HCT116 (cell line): ENCODE measurements around the gene VEPH1. TPM values are rescaled to one million over a fixed set of nuclear protein-coding genes. Genes with fewer than 3 reads are reported as not detected.

Experiments
- ATAC-seq: fragments of 200-7000 bp; cut with Tn5 transposase; 2 replicates; pipeline ENCODE4 v1.9.1; 2020; ENCODE audit warnings: mild to moderate bottlenecking, moderate library complexity
- BruUV-seq: library from RNA; stranded (reverse); fragments of 400-500 nt; replicated peaks from 2 replicates; lab custom pipeline; 2021; lab: Mats Ljungman, UMichigan
- CTCF ChIA-PET: fragments of 300-600 bp; sonication (Branson Sonifier 250); formaldehyde crosslinking; loops from one replicate; lab custom pipeline; 2021; ENCODE audit warnings: antibody characterized with exemption; lab: Charles Lee
- POLR2A ChIA-PET: fragments of 300-600, 350-600 bp; sonication (Branson Sonifier 250); formaldehyde crosslinking; loops from one replicate; lab custom pipeline; 2021; ENCODE audit warnings: antibody characterized with exemption; lab: Charles Lee
- RAD21 ChIA-PET, 2 experiments: fragments of 300-600 bp; sonication (Branson Sonifier 250); formaldehyde crosslinking; loops; one replicate each; lab custom pipeline; 2023; ENCODE audit warnings: low total read pairs in 2 of 2; ENCODE audit not compliant: uncharacterized antibody in 2 of 2, unreplicated experiment in 2 of 2, low non-redundant PET in 1 of 2; lab: Charles Lee
- DNase-seq: peaks from one replicate; pipeline ENCODE4 v3.0.0-alpha.2; 2010; ENCODE audit warnings: low read depth, low spot score
- H2AFZ ChIP-seq: fragments of 200-600 bp; shearing (Covaris generic), sonication (generic); 2 replicates; pipeline ENCODE4 v1.6.1; 2017; ENCODE audit warnings: low read depth, mixed run types, mixed read lengths, antibody characterized with exemption, low read length; ENCODE audit not compliant: poor library complexity, severe bottlenecking
- H3K27ac ChIP-seq: 2 replicates; pipeline ENCODE4 v1.5.1; 2012; ENCODE audit warnings: low read depth, low read length
- H3K27me3 ChIP-seq: fragments of 200-600 bp; sonication (generic); 2 replicates; pipeline ENCODE4 v1.6.1; 2016; ENCODE audit warnings: mixed run types, low read length, mixed read lengths; ENCODE audit not compliant: insufficient read depth
- H3K36me3 ChIP-seq, 2 experiments: fragments of 200-500 bp in 1 of 2; fragments of 200-600 bp in 1 of 2; sonication (Bioruptor generic) in 1 of 2; sonication (generic) in 1 of 2; 2 replicates each; pipeline versions ENCODE4 v1.5.1 to v1.6.1; 2014 to 2016; ENCODE audit warnings: low read length in 2 of 2, inconsistent platforms in 1 of 2, mixed read lengths in 1 of 2, mixed run types in 1 of 2; ENCODE audit not compliant: insufficient read depth in 2 of 2, control insufficient read depth in 1 of 2
- H3K4me1 ChIP-seq, 2 experiments: fragments of 200-600 bp in 1 of 2; sonication (generic) in 1 of 2; 2 replicates each; pipeline versions ENCODE4 v1.5.1 to v1.6.1; 2012 to 2017; ENCODE audit warnings: low read length in 2 of 2, inconsistent platforms in 1 of 2, mild to moderate bottlenecking in 1 of 2, mixed read lengths in 1 of 2, mixed run types in 1 of 2, moderate library complexity in 1 of 2; ENCODE audit not compliant: insufficient read depth in 2 of 2, control insufficient read depth in 1 of 2
- H3K4me2 ChIP-seq: fragments of 200-600 bp; sonication (generic); 2 replicates; pipeline ENCODE4 v1.6.1; 2017; ENCODE audit warnings: mixed run types, low read length, mixed read lengths
- H3K4me3 ChIP-seq, 2 experiments: fragments of 200-600 bp in 1 of 2; sonication (generic) in 1 of 2; replicated peaks in 1 of 2; 2 replicates each; pipeline ENCODE4 v1.5.1; 2011 to 2016; ENCODE audit warnings: low read length in 2 of 2, control low read depth in 1 of 2, low read depth in 1 of 2, mild to moderate bottlenecking in 1 of 2, mixed read lengths in 1 of 2, mixed run types in 1 of 2
- H3K79me2 ChIP-seq: fragments of 200-600 bp; sonication (generic); 2 replicates; pipeline ENCODE4 v1.6.1; 2017; ENCODE audit warnings: mild to moderate bottlenecking, mixed run types, low read length, moderate library complexity, mixed read lengths; ENCODE audit not compliant: insufficient read depth
- H3K9ac ChIP-seq: fragments of 200-600 bp; sonication (generic); 2 replicates; pipeline ENCODE4 v1.6.1; 2016; ENCODE audit warnings: low read length, mixed read lengths
- H3K9me2 ChIP-seq: fragments of 200-600 bp; sonication (generic), shearing (Covaris generic); 2 replicates; pipeline ENCODE4 v1.6.1; 2017; ENCODE audit warnings: mixed run types, mild to moderate bottlenecking, moderate library complexity; ENCODE audit not compliant: insufficient read depth
- H3K9me3 ChIP-seq, 2 experiments: fragments of 200-500 bp in 1 of 2; fragments of 200-600 bp in 1 of 2; sonication (Bioruptor generic) in 1 of 2; sonication (generic) in 1 of 2; 2 replicates each; pipeline ENCODE4 v1.6.1; 2014 to 2017; ENCODE audit warnings: low read length in 2 of 2, mixed read lengths in 2 of 2, inconsistent platforms in 1 of 2, low read depth in 1 of 2, mild to moderate bottlenecking in 1 of 2, mixed run types in 1 of 2, moderate library complexity in 1 of 2; ENCODE audit not compliant: control insufficient read depth in 1 of 2, insufficient read depth in 1 of 2
- H4K20me1 ChIP-seq: fragments of 200-600 bp; sonication (generic), shearing (Covaris generic); 2 replicates; pipeline ENCODE4 v1.6.1; 2017; ENCODE audit warnings: mixed run types, mild to moderate bottlenecking, moderate library complexity; ENCODE audit not compliant: insufficient read depth
- ATF3 ChIP-seq: IDR thresholded peaks from 2 replicates; pipeline ENCODE4 v1.6.1; 2012
- CBX3 ChIP-seq: IDR thresholded peaks from 2 replicates; pipeline ENCODE4 v1.6.1; 2012; ENCODE audit warnings: low read depth
- CTCF ChIP-seq, 3 experiments: fragments of 200-600 bp in 1 of 3; sonication (generic) in 1 of 3; IDR thresholded peaks in 2 of 3; conservative IDR thresholded peaks in 1 of 3; 2 replicates each; pipeline ENCODE4 v1.5.1; 2012 to 2017; ENCODE audit warnings: low read depth in 2 of 3, low read length in 2 of 3, antibody characterized with exemption in 1 of 3, borderline replicate concordance in 1 of 3, control low read depth in 1 of 3, mild to moderate bottlenecking in 1 of 3, mixed read lengths in 1 of 3, mixed run types in 1 of 3, moderate library complexity in 1 of 3; ENCODE audit not compliant: insufficient read depth in 1 of 3
- ELF1 ChIP-seq: IDR thresholded peaks from 2 replicates; pipeline ENCODE4 v1.6.1; 2012; ENCODE audit warnings: low read depth, borderline replicate concordance
- EZH2phosphoT487 ChIP-seq: fragments of 200-600 bp; IDR thresholded peaks from 2 replicates; pipeline ENCODE4 v1.6.1; 2018; ENCODE audit warnings: antibody characterized with exemption, borderline replicate concordance
- FOSL1 ChIP-seq: IDR thresholded peaks from 2 replicates; pipeline ENCODE4 v1.6.1; 2012; ENCODE audit warnings: low read depth
- JUND ChIP-seq: IDR thresholded peaks from 2 replicates; pipeline ENCODE4 v1.6.1; 2012
- POLR2A ChIP-seq: IDR thresholded peaks from 2 replicates; pipeline ENCODE4 v1.7.0; 2011; ENCODE audit warnings: borderline replicate concordance; ENCODE audit not compliant: insufficient read depth, insufficient read length; ENCODE audit errors: extremely low read depth
- POLR2AphosphoS5 ChIP-seq: IDR thresholded peaks from 2 replicates; pipeline ENCODE4 v1.6.1; 2011; ENCODE audit warnings: mild to moderate bottlenecking, low read depth, low read length, moderate library complexity
- RAD21 ChIP-seq: IDR thresholded peaks from 2 replicates; pipeline ENCODE4 v1.6.1; 2012; ENCODE audit warnings: low read depth, mild to moderate bottlenecking
- SP1 ChIP-seq: IDR thresholded peaks from 2 replicates; pipeline ENCODE4 v1.6.1; 2012; ENCODE audit warnings: low read depth
- SRF ChIP-seq: IDR thresholded peaks from 2 replicates; pipeline ENCODE4 v1.6.1; 2012; ENCODE audit warnings: low read depth
- TCF7L2 ChIP-seq: IDR thresholded peaks from 2 replicates; pipeline ENCODE4 v1.7.0; 2011; ENCODE audit warnings: borderline replicate concordance, inconsistent platforms; ENCODE audit not compliant: insufficient read depth, insufficient read length; ENCODE audit errors: extremely low read depth
- YY1 ChIP-seq: IDR thresholded peaks from 2 replicates; pipeline ENCODE4 v1.6.1; 2011; ENCODE audit warnings: low read length, low read depth, moderate library complexity, mild to moderate bottlenecking; ENCODE audit not compliant: insufficient replicate concordance; ENCODE audit errors: extremely low read depth
- ZBTB33 ChIP-seq: IDR thresholded peaks from 2 replicates; pipeline ENCODE4 v1.6.1; 2011; ENCODE audit warnings: mild to moderate bottlenecking, low read length, moderate library complexity; ENCODE audit not compliant: insufficient replicate concordance; ENCODE audit errors: extremely low read depth
- ZFX ChIP-seq: fragments of 450-650 bp; IDR thresholded peaks from 2 replicates; pipeline ENCODE4 v1.6.1; 2017
- ZNF274 ChIP-seq: fragments of 200-500 bp; sonication (Bioruptor generic); IDR thresholded peaks from 2 replicates; pipeline ENCODE4 v1.6.1; 2014; ENCODE audit warnings: mild to moderate bottlenecking, low read depth, low read length, inconsistent platforms
- intact Hi-C: fragments of 100-400 bp; cut with micrococcal nuclease; formaldehyde crosslinking; loops from 2 replicates; pipeline ENCODE4 v1.10.0; 2022
- total RNA-seq: library from RNA; stranded (reverse); gene quantifications from one replicate; pipeline ENCODE4 v1.2.1, GENCODE V29; 2021; ENCODE audit not compliant: unreplicated experiment

The VEPH1 gene
- total RNA-seq, 1 experiment from 2014 or later: 4.9 TPM

- TF ChIP-seq SP1: no peak
- TF ChIP-seq EZH2phosphoT487: no peak
- TF ChIP-seq CBX3: no peak
- TF ChIP-seq ELF1: no peak
- no peak for TF ChIP-seq FOSL1
- no peak for TF ChIP-seq ZFX
- no peak for TF ChIP-seq ZBTB33
- TF ChIP-seq ATF3: no peak
- no peak for TF ChIP-seq POLR2AphosphoS5
- no peak for TF ChIP-seq CTCF (IDR thresholded peaks at IDR 0.05 in 2 of 3, conservative IDR thresholded peaks at IDR 0.05 in 1 of 3; ENCODE audit: borderline replicate concordance in 1 of 3, insufficient read depth in 1 of 3, low read depth in 2 of 3, low read length in 2 of 3)
- no peak for TF ChIP-seq ZNF274
- TF ChIP-seq RAD21: no peak
- no peak for TF ChIP-seq TCF7L2
- no peak for TF ChIP-seq POLR2A
- no peak for TF ChIP-seq YY1
- no peak for TF ChIP-seq SRF
- no peak for TF ChIP-seq JUND
- Histone ChIP-seq H3K4me1 (peaks cover 13 to 27% of the 10 kb centered on the region in 2 experiments), H3K36me3 (no peaks in the 10 kb centered on the region), H3K27me3 (no peaks in the 10 kb centered on the region), H3K9me3 (no peaks in the 10 kb centered on the region), H3K27ac (no peak overlapping the region), H3K9me2 (no peaks in the 10 kb centered on the region), H3K4me3 (no peak overlapping the region), H2AFZ (no peak overlapping the region), H3K9ac (no peak overlapping the region), H3K4me2 (no peak overlapping the region), H3K79me2 (no peaks in the 10 kb centered on the region), H4K20me1 (no peaks in the 10 kb centered on the region)
- ATAC-seq (no peak), DNase-seq (no peak)
- ChIA-PET RAD21 (no interaction called here), POLR2A (no interaction called here), CTCF (interaction anchor here (1.3 to 1.6 kb wide), 2 partner anchors 11 to 43 kb away, joined by 3 to 4 read pairs; no protein-coding TSS in a partner anchor)
- intact Hi-C loops: no loop called here
- BruUV-seq: no TSS peak
These were observed 255.8 kb downstream of the VEPH1 start for GRCh38 chr3:157247391-157247790.
